Activated naive CD4-positive, alpha-beta T cell treated with anti-CD3 and anti-CD28 coated beads, Interleukin-2, amount 10 ng/mL, durations not matched to agents 7 days and 5 days (primary cell): ENCODE results near the gene CADM3.

Source experiments
- CTCF ChIA-PET: fragments of 350-600 bp; sonication (Branson Sonifier 250); formaldehyde crosslinking; loops from one replicate; lab custom pipeline; 2021; ENCODE audit warnings: antibody characterized with exemption; lab: Charles Lee
- DNase-seq: peaks from one replicate; pipeline ENCODE4 v3.0.0-alpha.2; 2020
- H3K27ac Mint-ChIP-seq: one replicate; pipeline ENCODE4 v1.8.0; 2021; ENCODE audit warnings: mild to moderate bottlenecking, moderate library complexity, mixed read lengths
- H3K27me3 Mint-ChIP-seq: one replicate; pipeline ENCODE4 v1.8.0; 2021; ENCODE audit warnings: mild to moderate bottlenecking, mixed read lengths
- H3K36me3 Mint-ChIP-seq: one replicate; pipeline ENCODE4 v1.8.0; 2021; ENCODE audit warnings: mixed read lengths
- H3K4me1 Mint-ChIP-seq: one replicate; pipeline ENCODE4 v1.8.0; 2021; ENCODE audit warnings: mixed read lengths
- H3K4me3 Mint-ChIP-seq: one replicate; pipeline ENCODE4 v1.8.0; 2021; ENCODE audit warnings: mild to moderate bottlenecking, moderate library complexity, mixed read lengths
- H3K9me3 Mint-ChIP-seq: one replicate; pipeline ENCODE4 v1.8.0; 2021; ENCODE audit warnings: mixed read lengths

Gene CADM3

GRCh38 chr1:159206110-159206509 is 34.7 kb downstream of the CADM3 start:
- CTCF ChIA-PET = interaction anchor here (1.3 to 5.0 kb wide), 3 partner anchors 8 to 73 kb away, joined by 7 to 20 read pairs (median 7); no protein-coding TSS in a partner anchor
- H3K36me3 Mint-ChIP-seq = no peaks in the 10 kb centered on the region
- H3K27me3 Mint-ChIP-seq = peaks cover 74% of the 10 kb centered on the region
- no peak for DNase-seq
- no peak overlapping the region for H3K4me3 Mint-ChIP-seq
- no peaks in the 10 kb centered on the region for H3K9me3 Mint-ChIP-seq
- H3K4me1 Mint-ChIP-seq = no peaks in the 10 kb centered on the region
- H3K27ac Mint-ChIP-seq = no peak overlapping the region

- no peak for DNase-seq
- no peak overlapping the region for H3K4me3 Mint-ChIP-seq
- H3K4me1 Mint-ChIP-seq = no peaks in the 10 kb centered on the region
- H3K27ac Mint-ChIP-seq = no peak overlapping the region
- H3K36me3 Mint-ChIP-seq = no peaks in the 10 kb centered on the region
- H3K9me3 Mint-ChIP-seq = no peaks in the 10 kb centered on the region
- CTCF ChIA-PET = interaction anchor here (1.4 to 2.5 kb wide), 2 partner anchors 10 to 75 kb away, joined by 6 to 7 read pairs; no protein-coding TSS in a partner anchor
- peaks cover 72% of the 10 kb centered on the region for H3K27me3 Mint-ChIP-seq
Measured at GRCh38 chr1:159207080-159207479, 35.7 kb downstream of the CADM3 start.

- H3K27ac Mint-ChIP-seq = no peak overlapping the region
- no peaks in the 10 kb centered on the region for H3K4me1 Mint-ChIP-seq
- CTCF ChIA-PET = interaction anchor here (1.4 to 1.6 kb wide), 2 partner anchors 10 to 75 kb away, joined by 6 to 8 read pairs; no protein-coding TSS in a partner anchor
- H3K27me3 Mint-ChIP-seq = peaks cover 66% of the 10 kb centered on the region
- H3K4me3 Mint-ChIP-seq = no peak overlapping the region
- H3K36me3 Mint-ChIP-seq = no peaks in the 10 kb centered on the region
- DNase-seq = no peak
- H3K9me3 Mint-ChIP-seq = no peaks in the 10 kb centered on the region
Measured at GRCh38 chr1:159207774-159208173, 36.4 kb downstream of the CADM3 start.

GRCh38 chr1:159208175-159208825 is 36.9 kb downstream of the CADM3 start:
- Mint-ChIP-seq H3K27ac (no peak overlapping the region), H3K36me3 (no peaks in the 10 kb centered on the region), H3K4me3 (no peak overlapping the region), H3K27me3 (peaks cover 64% of the 10 kb centered on the region), H3K9me3 (no peaks in the 10 kb centered on the region), H3K4me1 (no peaks in the 10 kb centered on the region)
- CTCF ChIA-PET = interaction anchor here (0.8 to 8.0 kb wide), 4 partner anchors 11 to 73 kb away, joined by 3 to 81 read pairs (median 6); no protein-coding TSS in a partner anchor
- DNase-seq = no peak

GRCh38 chr1:159209061-159209460 is 37.6 kb downstream of the CADM3 start:
- CTCF ChIA-PET = interaction anchor here (0.8 to 8.0 kb wide), 4 partner anchors 11 to 74 kb away, joined by 3 to 81 read pairs (median 6); no protein-coding TSS in a partner anchor
- Mint-ChIP-seq H3K9me3 (no peaks in the 10 kb centered on the region), H3K4me3 (no peak overlapping the region), H3K36me3 (no peaks in the 10 kb centered on the region), H3K27ac (no peak overlapping the region), H3K27me3 (peaks cover 62% of the 10 kb centered on the region), H3K4me1 (no peaks in the 10 kb centered on the region)
- DNase-seq = no peak

- H3K27me3 Mint-ChIP-seq = peaks cover 44% of the 10 kb centered on the region
- no peaks in the 10 kb centered on the region for H3K4me1 Mint-ChIP-seq
- H3K36me3 Mint-ChIP-seq = no peaks in the 10 kb centered on the region
- CTCF ChIA-PET = interaction anchor here (0.5 to 8.0 kb wide), 11 partner anchors 9 to 578 kb away, joined by 3 to 81 read pairs (median 5); no protein-coding TSS in a partner anchor
- H3K27ac Mint-ChIP-seq = no peak overlapping the region
- H3K4me3 Mint-ChIP-seq = no peak overlapping the region
- peak; percentile 65 for DNase-seq
- no peaks in the 10 kb centered on the region for H3K9me3 Mint-ChIP-seq
Measured at GRCh38 chr1:159211331-159212136, 40.1 kb downstream of the CADM3 start.

GRCh38 chr1:159212596-159212995 is 41.2 kb downstream of the CADM3 start:
- Mint-ChIP-seq H3K9me3 (no peaks in the 10 kb centered on the region), H3K27ac (no peak overlapping the region), H3K36me3 (no peaks in the 10 kb centered on the region), H3K27me3 (peaks cover 43% of the 10 kb centered on the region), H3K4me3 (no peak overlapping the region), H3K4me1 (no peaks in the 10 kb centered on the region)
- CTCF ChIA-PET = interaction anchor here (0.9 to 8.0 kb wide), 9 partner anchors 8 to 577 kb away, joined by 3 to 81 read pairs (median 14); partner anchors contain the start of gene ACKR1
- no peak for DNase-seq

GRCh38 chr1:159214149-159214760 is 42.8 kb downstream of the CADM3 start:
- Mint-ChIP-seq H3K4me1 (no peaks in the 10 kb centered on the region), H3K36me3 (no peaks in the 10 kb centered on the region), H3K9me3 (no peaks in the 10 kb centered on the region), H3K27me3 (peaks cover 27% of the 10 kb centered on the region), H3K4me3 (no peak overlapping the region), H3K27ac (no peak overlapping the region)
- peak; percentile 47 for DNase-seq
- CTCF ChIA-PET = interaction anchor here (0.5 to 8.0 kb wide), 21 partner anchors 8 to 678 kb away, joined by 3 to 81 read pairs (median 5); partner anchors contain the start of gene ACKR1

GRCh38 chr1:159218649-159219636 is 47.5 kb downstream of the CADM3 start:
- H3K9me3 Mint-ChIP-seq = no peaks in the 10 kb centered on the region
- CTCF ChIA-PET = no interaction called here
- no peak overlapping the region for H3K27ac Mint-ChIP-seq
- no peak for DNase-seq
- H3K4me1 Mint-ChIP-seq = no peaks in the 10 kb centered on the region
- no peak overlapping the region for H3K4me3 Mint-ChIP-seq
- no peaks in the 10 kb centered on the region for H3K36me3 Mint-ChIP-seq
- H3K27me3 Mint-ChIP-seq = peaks cover 10% of the 10 kb centered on the region

GRCh38 chr1:159222075-159222865 is 50.9 kb downstream of the CADM3 start:
- Mint-ChIP-seq H3K9me3 (no peaks in the 10 kb centered on the region), H3K4me1 (no peaks in the 10 kb centered on the region), H3K27me3 (peaks cover 4% of the 10 kb centered on the region), H3K27ac (no peak overlapping the region), H3K36me3 (no peaks in the 10 kb centered on the region), H3K4me3 (no peak overlapping the region)
- DNase-seq = no peak
- CTCF ChIA-PET = interaction anchor here (0.9 kb wide), 1 partner anchor 8 kb away, joined by 3 read pairs; no protein-coding TSS in a partner anchor

- Mint-ChIP-seq H3K4me1 (no peaks in the 10 kb centered on the region), H3K9me3 (no peaks in the 10 kb centered on the region), H3K27ac (no peak overlapping the region), H3K36me3 (no peaks in the 10 kb centered on the region), H3K27me3 (peaks cover 3% of the 10 kb centered on the region), H3K4me3 (no peak overlapping the region)
- CTCF ChIA-PET = interaction anchor here (0.9 to 2.4 kb wide), 2 partner anchors 9 to 12 kb away, joined by 3 to 5 read pairs; no protein-coding TSS in a partner anchor
- no peak for DNase-seq
Measured at GRCh38 chr1:159223004-159223403, 51.6 kb downstream of the CADM3 start.

GRCh38 chr1:159228554-159228953 is 57.1 kb downstream of the CADM3 start:
- CTCF ChIA-PET = interaction anchor here (3.3 kb wide), 1 partner anchor 15 kb away, joined by 14 read pairs; no protein-coding TSS in a partner anchor
- DNase-seq = no peak
- Mint-ChIP-seq H3K4me1 (no peaks in the 10 kb centered on the region), H3K4me3 (no peak overlapping the region), H3K36me3 (no peaks in the 10 kb centered on the region), H3K9me3 (no peaks in the 10 kb centered on the region), H3K27me3 (peaks cover 7% of the 10 kb centered on the region), H3K27ac (no peak overlapping the region)
